ENCODE data around the gene ARSD. TPM values are rescaled to one million over a fixed set of nuclear protein-coding genes. Genes with fewer than 3 reads are reported as not detected.

The ARSD gene
- polyA plus RNA-seq, 1 of the 3 experiments (the other 2 are of a cell fraction), result 19.8 TPM

GRCh38 chrX:2921193-2921592, 7.9 kb downstream of the ARSD start:
- H3K9ac ChIP-seq, result no peak overlapping the region
- no peak overlapping the region for H3K27ac ChIP-seq (ENCODE audit: low read depth in 2 of 2, low read length in 1 of 2)
- H3K79me2 ChIP-seq (ENCODE audit: insufficient read depth), result no peaks in the 10 kb centered on the region
- TF ChIP-seq EZH2phosphoT487 (IDR thresholded peaks at IDR 0.05; ENCODE audit: borderline replicate concordance, low read depth), result no peak
- no peak for TF ChIP-seq CHD2 (IDR thresholded peaks at IDR 0.05; ENCODE audit: low read length, partially characterized antibody)
- no peak for TF ChIP-seq PBX3 (IDR thresholded peaks at IDR 0.05)
- no peak for TF ChIP-seq JUND (IDR thresholded peaks at IDR 0.05)
- no peak for TF ChIP-seq FOXM1 (IDR thresholded peaks at IDR 0.05; ENCODE audit: low read depth)
- TF ChIP-seq USF2 (IDR thresholded peaks at IDR 0.05; ENCODE audit: borderline replicate concordance, low read depth, low read length), result no peak
- TF ChIP-seq CTCF (IDR thresholded peaks at IDR 0.05), result no peak
- no peak for TF ChIP-seq POLR2AphosphoS5 (IDR thresholded peaks at IDR 0.05; ENCODE audit: low read depth, low read length)
- TF ChIP-seq REST (IDR thresholded peaks at IDR 0.05; ENCODE audit: low read depth, low read length), result no peak
- no peak for TF ChIP-seq ELF1 (IDR thresholded peaks at IDR 0.05)
- no peak for TF ChIP-seq TEAD4 (IDR thresholded peaks at IDR 0.05; ENCODE audit: borderline replicate concordance, insufficient read depth)
- TF ChIP-seq IRF3 (IDR thresholded peaks at IDR 0.05; ENCODE audit: low read depth, low read length), result no peak
- TF ChIP-seq RXRA (IDR thresholded peaks at IDR 0.05; ENCODE audit: borderline replicate concordance, low read depth), result no peak
- no peak overlapping the region for H2AFZ ChIP-seq (ENCODE audit: low read depth)
- H3K9me3 ChIP-seq, result no peaks in the 10 kb centered on the region
- H3K27me3 ChIP-seq (ENCODE audit: insufficient read depth), result no peaks in the 10 kb centered on the region
- no peak overlapping the region for H3K4me3 ChIP-seq (ENCODE audit: low read depth in 2 of 2, low read length in 1 of 2)
- no peak for DNase-seq
- no peaks in the 10 kb centered on the region for H3K4me1 ChIP-seq (ENCODE audit: control insufficient read depth in 1 of 2, insufficient read depth in 2 of 2, low read depth in 1 of 2, low read length in 1 of 2)
- ChIA-PET POLR2A (no interaction called here), CTCF (no interaction called here)
- no peaks in the 10 kb centered on the region for H3F3A ChIP-seq (replicated peaks; ENCODE audit: insufficient read depth)
- peaks cover 13 to 18% of the 10 kb centered on the region in 2 experiments for H3K36me3 ChIP-seq (replicated peaks in 1 of 2; ENCODE audit: control insufficient read depth in 1 of 2, insufficient read depth in 2 of 2, low read length in 1 of 2)
- no peak overlapping the region for H3K4me2 ChIP-seq
- no peaks in the 10 kb centered on the region for H4K20me1 ChIP-seq (ENCODE audit: insufficient read depth)
- 63% methylated on average over 1 of the region's 1 CpG for WGBS (ENCODE audit: low lambda C conversion rate)
- no peaks in the 10 kb centered on the region for H3K9me2 ChIP-seq

Measured in SK-N-SH (cell line).